ENCODE data around the gene FXYD1.

Gene FXYD1

DNA sequence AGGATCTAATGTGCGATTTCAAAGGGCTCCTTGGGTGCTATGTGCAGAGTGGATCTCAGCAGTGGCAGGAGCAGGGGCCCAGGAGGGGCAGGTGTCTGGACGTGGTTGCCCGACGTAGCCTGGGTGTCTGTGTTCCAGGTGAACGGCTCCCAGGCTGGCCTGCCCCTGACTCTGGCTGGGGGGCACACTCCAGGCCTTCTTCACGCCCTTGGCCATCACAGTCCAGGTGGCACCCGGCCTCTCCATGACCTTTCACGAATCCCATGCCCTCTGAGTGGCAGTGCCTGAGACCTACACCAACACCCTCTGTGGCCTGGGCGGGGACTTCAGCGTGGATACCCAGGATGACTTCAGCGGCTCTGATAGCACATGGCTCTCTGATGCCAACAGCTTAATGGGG lies 34.3 kb upstream of the FXYD1 start:
- no peak for TF ChIP-seq GATA2 (IDR thresholded peaks at IDR 0.05; ENCODE audit: low read depth, low read length)
- TF ChIP-seq GATA3 (IDR thresholded peaks at IDR 0.05; ENCODE audit: low read depth, low read length): no peak

DNA sequence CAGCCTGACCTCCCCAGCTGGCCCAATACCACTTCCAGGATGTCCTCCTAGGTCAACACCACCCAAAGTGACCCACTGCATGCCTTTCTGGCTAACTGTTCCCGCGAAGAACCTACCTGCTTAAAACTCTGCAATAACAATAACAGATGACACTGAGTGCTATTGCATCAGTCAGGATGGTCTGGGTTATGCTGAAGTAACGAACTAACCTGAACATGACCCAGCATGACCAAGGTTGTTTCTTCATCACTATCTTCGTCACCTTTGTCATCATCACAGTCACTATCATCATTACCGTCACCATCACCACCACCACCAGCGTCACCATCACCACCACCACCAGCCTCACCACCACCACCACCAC lies 33.6 kb upstream of the FXYD1 start:
- TF ChIP-seq GATA3 (IDR thresholded peaks at IDR 0.05; ENCODE audit: low read depth, low read length) (no peak), GATA2 (IDR thresholded peaks at IDR 0.05; ENCODE audit: low read depth, low read length) (no peak)

DNA sequence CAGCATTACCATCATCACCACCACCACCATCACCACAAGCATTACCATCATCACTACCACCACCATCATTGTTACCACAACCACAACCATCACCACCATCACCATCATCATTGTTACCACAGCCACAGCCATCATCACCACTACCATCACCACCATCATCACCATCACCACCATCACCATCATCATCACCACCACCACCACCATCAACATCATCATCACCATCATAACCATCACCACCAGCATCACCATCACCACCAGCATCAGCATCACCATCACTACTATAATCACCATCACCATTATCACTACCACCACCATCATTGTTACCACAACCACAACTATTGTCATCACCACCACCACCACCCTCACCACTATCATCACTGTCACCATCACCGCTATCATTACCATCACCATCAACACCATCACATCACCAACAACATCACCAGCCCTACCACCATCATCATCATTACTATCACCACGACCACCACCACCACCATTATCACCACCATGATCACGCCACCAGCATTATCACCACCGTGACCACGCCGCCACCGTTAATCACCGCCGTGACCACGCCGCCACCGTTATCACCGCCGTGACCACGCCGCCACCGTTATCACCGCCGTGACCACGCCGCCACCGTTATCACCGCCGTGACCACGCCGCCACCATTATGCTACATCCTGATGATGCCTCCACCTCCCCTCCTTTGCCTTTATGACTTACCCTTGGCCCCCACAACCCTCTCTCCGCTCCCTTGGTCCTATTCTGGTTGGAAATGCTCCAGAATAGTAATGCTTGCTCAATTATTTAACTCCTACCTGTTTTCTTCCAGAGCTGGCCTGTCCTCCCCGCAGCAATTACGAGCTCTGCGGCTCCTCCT lies 33.0 kb upstream of the FXYD1 start:
- TF ChIP-seq GATA2 (IDR thresholded peaks at IDR 0.05; ENCODE audit: low read depth, low read length) (no peak), GATA3 (IDR thresholded peaks at IDR 0.05; ENCODE audit: low read depth, low read length) (no peak)

DNA sequence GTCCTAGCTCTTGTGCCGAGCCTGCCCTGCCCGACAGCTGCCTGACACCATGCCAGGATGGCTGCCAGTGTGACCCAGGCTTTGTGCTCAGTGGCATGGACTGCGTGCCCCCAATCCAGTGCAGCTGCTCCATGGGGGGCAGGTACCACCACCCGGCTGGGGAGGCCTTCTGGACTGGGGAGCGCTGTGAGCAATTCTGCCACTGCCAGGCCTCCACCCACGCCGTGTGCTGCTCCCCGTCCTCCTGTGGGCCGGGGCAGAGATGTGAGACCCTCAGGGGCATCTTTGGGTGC lies 32.4 kb upstream of the FXYD1 start:
- TF ChIP-seq GATA3 (IDR thresholded peaks at IDR 0.05; ENCODE audit: low read depth, low read length): no peak

DNA sequence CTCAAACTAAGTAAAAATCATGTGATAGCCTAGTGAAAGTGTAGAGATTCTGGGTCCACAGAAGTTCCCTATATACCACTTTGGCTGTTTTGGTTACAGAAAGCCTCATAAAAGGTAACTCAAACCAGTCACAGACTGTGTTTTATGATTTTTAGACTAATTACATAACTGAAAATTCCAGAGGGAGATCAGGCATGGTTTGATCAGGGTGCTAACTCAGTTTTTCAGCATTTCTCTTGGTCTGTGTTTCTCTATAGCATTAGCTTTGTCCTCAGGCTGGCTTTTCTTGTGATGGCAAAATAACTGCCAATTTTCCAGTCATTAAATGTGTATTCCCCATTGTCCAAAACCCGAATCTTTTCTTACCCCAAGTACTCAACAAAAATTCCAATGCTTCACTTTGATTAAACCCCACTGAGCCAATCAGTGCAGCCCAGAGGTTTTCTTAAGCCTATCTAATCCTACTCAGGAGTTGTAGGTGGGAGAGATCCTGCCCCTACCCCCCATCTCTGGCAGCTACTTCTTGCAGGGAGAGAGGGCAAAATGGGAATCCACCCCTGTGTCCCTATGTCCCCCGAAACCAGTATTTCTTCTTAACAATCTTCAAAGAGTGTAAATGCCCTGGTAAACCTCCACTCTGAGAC lies 31.6 kb upstream of the FXYD1 start:
- TF ChIP-seq GATA3 (IDR thresholded peaks at IDR 0.05; ENCODE audit: low read depth, low read length) (no peak), GATA2 (IDR thresholded peaks at IDR 0.05; ENCODE audit: low read depth, low read length) (no peak)

DNA sequence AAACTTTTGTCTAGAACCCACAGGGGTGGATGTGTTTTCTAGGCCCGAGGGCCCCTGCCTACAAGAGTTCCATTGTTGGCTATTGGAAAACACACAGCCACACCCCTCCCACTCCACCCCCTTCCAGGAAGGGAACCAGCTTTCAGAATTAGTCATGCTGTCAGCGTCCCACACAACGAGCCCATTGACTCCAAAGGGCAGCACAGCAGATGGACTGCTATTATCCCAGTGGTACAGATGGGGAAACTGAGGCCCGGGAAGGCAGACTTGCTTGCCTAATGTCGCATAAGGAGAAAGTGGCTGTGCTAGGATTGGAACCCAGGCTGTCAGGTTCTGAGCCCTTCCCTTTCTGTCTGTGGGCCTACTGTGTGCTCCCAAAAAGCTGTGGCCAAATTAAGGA lies 31.1 kb upstream of the FXYD1 start:
- no peak for TF ChIP-seq GATA2 (IDR thresholded peaks at IDR 0.05; ENCODE audit: low read depth, low read length)
- TF ChIP-seq GATA3 (IDR thresholded peaks at IDR 0.05; ENCODE audit: low read depth, low read length): no peak

DNA sequence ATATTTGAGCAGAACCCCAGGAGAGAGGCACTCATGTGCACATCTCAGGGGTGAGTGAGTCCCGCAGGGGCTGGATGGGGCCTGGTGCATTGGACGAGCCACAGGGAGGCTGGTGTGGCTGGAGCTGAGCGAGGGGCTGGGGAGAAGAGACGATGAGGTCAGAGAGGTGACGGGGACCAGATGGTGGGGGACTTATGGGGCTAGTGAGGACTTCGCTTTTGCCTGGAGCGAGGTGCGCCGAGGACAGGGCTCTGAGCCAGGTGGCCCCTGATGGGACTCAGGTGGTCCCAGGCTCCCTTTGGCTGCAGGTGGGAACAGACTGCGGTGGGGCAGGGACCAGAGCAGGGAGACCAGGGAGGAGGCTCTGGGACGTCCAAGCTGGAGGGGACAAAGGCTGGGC lies 29.9 kb upstream of the FXYD1 start:
- no peak for TF ChIP-seq GATA2 (IDR thresholded peaks at IDR 0.05; ENCODE audit: low read depth, low read length)
- no peak for TF ChIP-seq GATA3 (IDR thresholded peaks at IDR 0.05; ENCODE audit: low read depth, low read length)

DNA sequence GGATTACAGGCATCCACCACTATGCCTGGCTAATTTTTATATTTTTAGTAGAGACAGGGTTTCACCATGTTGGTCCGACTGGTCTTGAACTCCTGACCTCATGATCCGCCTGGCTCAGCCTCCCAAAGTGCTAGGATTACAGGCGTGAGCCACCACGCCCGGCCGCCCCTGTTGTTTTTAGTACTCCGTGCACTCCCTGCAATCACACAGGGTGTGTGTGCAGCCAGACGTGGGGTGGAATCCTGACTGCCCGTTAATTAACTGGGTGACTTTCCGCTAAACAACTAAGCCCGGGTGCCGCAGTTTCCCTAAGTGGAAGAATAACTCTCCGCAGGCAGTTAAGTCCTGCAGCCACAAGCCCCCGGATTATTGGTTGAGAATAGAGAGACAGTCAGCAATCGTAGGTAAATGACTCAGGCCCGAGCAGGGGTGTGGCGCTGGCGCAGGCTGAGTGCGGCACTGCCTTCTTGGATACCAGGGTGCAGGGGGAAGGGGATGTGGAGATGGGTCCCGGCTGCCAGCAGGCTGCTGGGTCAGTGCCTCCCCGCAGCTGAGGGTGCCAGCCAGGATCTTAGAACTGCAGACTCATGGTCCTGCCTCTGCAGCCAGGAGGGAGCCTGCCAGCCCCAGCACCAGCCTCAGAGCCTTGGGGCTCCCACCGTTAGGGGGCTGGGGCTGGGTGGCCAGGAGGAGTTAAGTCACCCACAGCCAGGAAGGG lies 29.1 kb upstream of the FXYD1 start:
- TF ChIP-seq GATA2 (IDR thresholded peaks at IDR 0.05; ENCODE audit: low read depth, low read length): no peak
- no peak for TF ChIP-seq GATA3 (IDR thresholded peaks at IDR 0.05; ENCODE audit: low read depth, low read length)

DNA sequence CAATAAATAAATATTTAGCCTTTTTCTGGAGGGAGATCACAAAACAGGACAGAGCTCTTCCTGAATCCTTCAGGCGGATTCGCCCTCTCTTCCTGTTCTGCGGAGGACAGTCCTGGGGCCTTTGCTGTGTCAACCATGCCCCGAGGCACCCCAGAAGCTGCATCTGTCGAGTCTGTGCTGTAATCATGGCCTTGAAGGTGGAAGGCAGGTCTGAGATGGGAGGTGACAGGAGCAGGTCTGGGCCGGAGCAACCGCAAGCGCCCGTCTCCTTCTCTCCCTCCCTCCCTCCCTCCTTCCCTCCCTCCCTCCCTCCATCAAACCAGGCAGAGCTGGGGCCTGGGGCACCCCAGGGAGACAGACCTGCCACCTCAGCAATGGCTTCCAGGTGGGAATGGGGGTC lies 27.6 kb upstream of the FXYD1 start:
- no peak for TF ChIP-seq GATA3 (IDR thresholded peaks at IDR 0.05; ENCODE audit: low read depth, low read length)
- TF ChIP-seq GATA2 (IDR thresholded peaks at IDR 0.05; ENCODE audit: low read depth, low read length): no peak

DNA sequence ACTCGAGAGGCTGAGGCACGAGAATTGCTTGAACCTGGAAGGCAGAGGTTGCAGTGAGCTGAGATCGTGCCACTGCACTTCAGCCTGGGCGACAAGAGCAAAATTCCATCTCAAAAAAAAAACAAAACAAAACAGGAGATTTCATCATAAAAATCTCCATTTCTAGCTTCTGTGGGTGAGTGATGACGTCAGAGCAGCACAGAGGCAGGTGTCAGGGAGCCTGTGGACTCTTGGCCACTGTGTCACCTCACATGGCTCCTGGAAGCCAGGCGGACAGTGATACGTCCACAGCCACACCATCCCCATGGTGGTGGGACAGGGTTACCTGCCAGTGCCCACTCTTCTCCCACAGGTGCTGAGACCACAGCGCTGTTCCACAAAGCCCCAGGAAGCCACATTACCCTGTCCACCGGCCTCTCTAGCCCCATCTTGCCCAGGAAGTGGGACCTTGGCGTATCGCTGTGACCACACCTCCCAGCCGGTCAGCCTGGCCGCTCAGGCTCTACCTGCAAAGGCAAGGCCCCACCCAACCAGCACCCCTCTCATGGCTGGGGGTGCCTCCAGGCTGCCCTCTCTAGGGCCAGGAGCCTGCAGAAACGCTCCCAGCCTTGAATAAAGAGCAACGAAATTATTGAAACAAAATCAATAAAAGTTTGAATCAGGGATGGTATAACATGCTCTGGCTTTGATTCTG lies 25.5 kb upstream of the FXYD1 start:
- TF ChIP-seq GATA2 (IDR thresholded peaks at IDR 0.05; ENCODE audit: low read depth, low read length) (no peak), GATA3 (IDR thresholded peaks at IDR 0.05; ENCODE audit: low read depth, low read length) (no peak)

DNA sequence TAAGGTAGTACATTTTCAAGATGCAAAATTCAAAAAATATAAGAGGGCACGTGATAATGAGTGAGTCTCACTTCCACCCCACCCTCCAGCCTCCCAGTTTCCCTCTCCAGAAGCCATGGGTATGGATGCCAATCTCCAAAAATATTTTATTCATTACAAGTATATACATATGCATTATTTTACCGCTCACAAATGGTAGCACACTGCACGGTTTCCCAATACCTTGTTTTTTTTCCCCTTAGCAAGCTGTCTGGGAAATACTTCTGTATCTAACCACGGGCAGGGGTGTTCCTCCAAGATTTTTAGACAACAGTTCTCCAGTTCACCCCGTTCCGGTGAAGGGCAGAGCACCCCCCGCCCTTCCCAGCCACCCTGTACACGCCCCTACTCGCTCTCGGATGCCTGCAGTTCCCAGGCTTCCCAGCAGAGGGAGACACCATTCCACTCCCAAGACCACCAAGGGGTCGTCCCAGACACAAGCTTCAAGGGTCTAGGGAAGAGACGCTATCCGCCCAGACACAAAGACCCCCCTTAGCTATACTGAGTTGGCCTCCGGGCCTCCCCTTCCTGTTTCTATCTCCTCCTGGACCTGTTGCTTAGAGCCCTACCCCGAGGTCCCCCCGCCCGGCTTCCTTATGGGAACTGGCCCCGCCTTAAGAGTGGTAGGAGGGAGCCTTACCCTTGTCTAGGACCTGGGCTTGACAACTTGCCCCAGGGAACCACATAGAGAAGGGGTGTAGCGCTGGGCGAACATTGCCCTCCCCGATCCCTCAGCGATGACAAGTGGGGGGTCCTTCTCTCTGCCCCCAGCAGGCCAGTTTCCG lies 24.1 kb upstream of the FXYD1 start:
- TF ChIP-seq GATA2 (IDR thresholded peaks at IDR 0.05; ENCODE audit: low read depth, low read length) (no peak), GATA3 (IDR thresholded peaks at IDR 0.05; ENCODE audit: low read depth, low read length) (no peak)

DNA sequence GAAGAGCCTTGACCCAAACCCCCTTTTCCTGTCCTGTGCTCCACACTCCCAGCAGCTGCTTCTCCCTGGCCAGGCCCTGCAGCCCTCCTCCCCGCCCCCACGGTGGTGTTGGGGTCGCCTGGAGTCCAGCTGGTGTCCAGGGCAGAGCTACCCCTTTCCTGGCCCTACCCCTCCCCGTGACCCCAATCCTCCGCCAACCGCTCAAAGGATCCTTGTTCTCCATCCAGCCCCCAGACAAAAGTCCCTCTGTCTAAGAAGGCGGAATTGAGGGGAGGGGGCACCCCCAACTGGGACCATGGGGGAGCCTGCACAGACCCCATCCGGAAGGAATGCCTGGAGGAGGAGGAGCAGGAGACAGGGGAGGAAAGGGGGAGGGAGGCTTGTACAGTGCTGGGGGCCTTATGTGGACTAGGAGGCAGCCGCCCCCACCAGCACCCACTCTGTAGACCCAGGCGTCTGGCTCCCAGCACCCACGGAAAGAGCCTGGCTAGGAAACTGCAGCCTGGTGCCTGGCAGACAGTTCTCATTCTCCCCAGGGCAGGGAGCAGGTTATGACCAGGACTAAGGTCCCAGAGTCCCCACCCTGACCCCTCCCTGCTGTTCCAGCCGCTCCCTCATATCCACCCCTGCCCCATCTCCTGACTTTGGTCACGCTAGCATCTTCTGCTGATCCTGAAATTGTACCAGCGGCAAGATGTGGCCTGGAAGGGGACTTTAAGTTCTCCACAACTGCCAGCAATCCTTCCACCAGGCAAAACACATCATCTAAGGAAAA lies 23.3 kb upstream of the FXYD1 start, which contains the start of gene FXYD3:
Gene FXYD3, plus strand, starts transcription at position 647 of the 775 bp plus-strand sequence. CDS start 3,554 bp downstream, outside the sequence.
- TF ChIP-seq GATA3 (IDR thresholded peaks at IDR 0.05; ENCODE audit: low read depth, low read length) (no peak), GATA2 (IDR thresholded peaks at IDR 0.05; ENCODE audit: low read depth, low read length) (no peak)
